ENCODE data around the gene ASB6. TPM values are rescaled to one million over a fixed set of nuclear protein-coding genes. Genes with fewer than 3 reads are reported as not detected.

The ASB6 gene
- total RNA-seq, 1 experiment from 2014 or later = 20.0 TPM

DNA sequence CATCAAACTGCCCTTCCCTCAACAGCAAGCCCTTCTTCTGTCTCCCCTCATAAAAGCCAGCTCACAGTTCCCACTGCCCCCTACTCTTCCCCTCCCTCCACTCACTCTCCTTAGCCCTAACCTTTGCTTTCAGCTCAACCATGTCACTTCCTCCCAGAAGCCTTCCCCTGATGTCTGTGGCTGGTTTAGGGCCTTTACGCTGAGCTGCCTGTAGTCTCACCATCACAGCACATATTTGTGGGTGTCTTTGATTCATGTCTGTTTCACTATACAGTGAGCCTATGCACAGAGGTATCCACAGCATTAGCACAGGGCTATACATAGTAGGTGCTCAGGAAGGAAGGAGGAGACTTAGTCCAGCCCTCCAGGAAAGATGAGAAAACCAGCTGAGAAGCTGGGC is 55.7 kb downstream of the ASB6 start (continued):
- TF ChIP-seq, protein P1, sequence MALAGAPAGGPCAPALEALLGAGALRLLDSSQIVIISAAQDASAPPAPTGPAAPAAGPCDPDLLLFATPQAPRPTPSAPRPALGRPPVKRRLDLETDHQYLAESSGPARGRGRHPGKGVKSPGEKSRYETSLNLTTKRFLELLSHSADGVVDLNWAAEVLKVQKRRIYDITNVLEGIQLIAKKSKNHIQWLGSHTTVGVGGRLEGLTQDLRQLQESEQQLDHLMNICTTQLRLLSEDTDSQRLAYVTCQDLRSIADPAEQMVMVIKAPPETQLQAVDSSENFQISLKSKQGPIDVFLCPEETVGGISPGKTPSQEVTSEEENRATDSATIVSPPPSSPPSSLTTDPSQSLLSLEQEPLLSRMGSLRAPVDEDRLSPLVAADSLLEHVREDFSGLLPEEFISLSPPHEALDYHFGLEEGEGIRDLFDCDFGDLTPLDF (CRISPR knock-in tag; IDR thresholded peaks at IDR 0.05) = no peak
- TF ChIP-seq ZNF317 (CRISPR knock-in tag; IDR thresholded peaks at IDR 0.05; ENCODE audit: borderline replicate concordance, low read depth) = no peak

DNA sequence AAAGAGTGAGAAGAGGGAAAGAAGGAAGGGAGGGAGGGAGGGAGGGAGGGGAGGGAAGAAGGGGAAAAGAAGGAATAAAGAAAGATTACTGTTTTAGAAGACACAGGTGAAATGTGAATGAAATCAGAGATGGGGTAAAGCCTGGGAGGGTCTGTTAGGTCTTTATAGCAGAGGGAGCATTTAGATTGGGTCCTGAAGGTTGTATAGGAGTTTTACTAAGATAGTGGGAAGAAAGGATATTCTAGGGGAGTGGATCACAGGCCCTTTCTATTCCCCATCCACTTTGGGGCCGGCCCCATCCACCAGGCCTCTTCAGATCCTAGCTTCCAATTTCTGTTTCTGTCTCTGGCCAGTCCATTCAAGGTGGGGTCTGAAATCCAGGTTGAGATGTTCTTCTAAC is 56.6 kb downstream of the ASB6 start:
- ChIA-PET CTCF (no interaction called here), POLR2A (interaction anchor here (0.5 to 0.7 kb wide), 3 partner anchors 138 to 340 kb away, joined by 3 to 4 read pairs (median 3); no protein-coding TSS in a partner anchor)
- Mint-ChIP-seq H3K27me3 (ENCODE audit: low read depth) (peaks cover 21% of the 10 kb centered on the region), H3K27ac (no peak overlapping the region), H3K9me3 (0 out of 2 replicates have a peak, but pooled peaks cover 4% of the 10 kb centered on the region), H3K4me1 (peaks cover 34% of the 10 kb centered on the region), H3K36me3 (no peaks in the 10 kb centered on the region), H3K4me3 (no peak overlapping the region)
- DNase-seq (ENCODE audit: low spot score) = no peak
- TF ChIP-seq HMGA2 (CRISPR knock-in tag; IDR thresholded peaks at IDR 0.05) = no peak
- TF ChIP-seq, protein P2, sequence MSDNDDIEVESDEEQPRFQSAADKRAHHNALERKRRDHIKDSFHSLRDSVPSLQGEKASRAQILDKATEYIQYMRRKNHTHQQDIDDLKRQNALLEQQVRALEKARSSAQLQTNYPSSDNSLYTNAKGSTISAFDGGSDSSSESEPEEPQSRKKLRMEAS (CRISPR knock-in tag; IDR thresholded peaks at IDR 0.05) = no peak
- ATAC-seq = no peak

Other genes with a start within 250 kb of the ASB6 start
- gene C9orf50, start 21.1 kb downstream of the ASB6 start, total RNA-seq (2021) = 0.11 TPM in 1 of 3 replicates, not detected in the others
- gene NTMT1, start 16.0 kb downstream of the ASB6 start, total RNA-seq (2021) = 55.4 to 71.1 TPM (median 58.1 TPM) in 3 replicates
- 6.9 to 10.7 TPM (median 8.2 TPM) in 3 replicates for gene PRRX2, start 23.5 kb upstream of the ASB6 start, total RNA-seq (2021)
- 2.5 to 4.4 TPM (median 3.2 TPM) in 3 replicates for gene PTGES, start 110.9 kb upstream of the ASB6 start, total RNA-seq (2021)
- 18.3 to 19.2 TPM (median 18.8 TPM) in 3 replicates for gene TOR1B, start 161.0 kb upstream of the ASB6 start, total RNA-seq (2021)
- 27.7 to 32.7 TPM (median 28.7 TPM) in 3 replicates for gene TOR1A, start 182.0 kb upstream of the ASB6 start, total RNA-seq (2021)
- gene C9orf78, start 193.1 kb upstream of the ASB6 start, total RNA-seq (2021) = 34.1 to 36.8 TPM (median 36.4 TPM) in 3 replicates
- 23.7 to 29.3 TPM (median 24.0 TPM) in 3 replicates for gene USP20, start 193.3 kb upstream of the ASB6 start, total RNA-seq (2021)